ENCODE data around the gene ZSCAN4. TPM values are rescaled to one million over a fixed set of nuclear protein-coding genes. Genes with fewer than 3 reads are reported as not detected.

Gene ZSCAN4
- total RNA-seq, 1 donor from 2014 or later, result 1.2 TPM

GRCh38 chr19:57637379-57637778 is 31.4 kb upstream of the ZSCAN4 start:
- peaks cover 70% of the 10 kb centered on the region for H3K36me3 Mint-ChIP-seq (ENCODE audit: low read depth, unreplicated experiment)

GRCh38 chr19:57641715-57642234 is 27.0 kb upstream of the ZSCAN4 start:
- Mint-ChIP-seq H3K4me1 (ENCODE audit: low read depth, unreplicated experiment) (no peaks in the 10 kb centered on the region), H3K4me3 (ENCODE audit: unreplicated experiment) (no peak overlapping the region), H3K36me3 (ENCODE audit: low read depth, unreplicated experiment) (peaks cover 69% of the 10 kb centered on the region), H3K9me3 (ENCODE audit: unreplicated experiment) (peaks cover 37% of the 10 kb centered on the region), H3K27me3 (ENCODE audit: low read depth, unreplicated experiment) (no peaks in the 10 kb centered on the region), H3K27ac (ENCODE audit: unreplicated experiment) (no peak overlapping the region)
- Histone ChIP-seq H3K9me3 (ENCODE audit: insufficient read depth, low read depth, low read length) (peaks cover 46% of the 10 kb centered on the region), H3K4me3 (ENCODE audit: insufficient read depth, low read depth, low read length) (no peak overlapping the region), H3K27me3 (ENCODE audit: insufficient read depth, low read length) (no peaks in the 10 kb centered on the region), H3K79me2 (ENCODE audit: insufficient read depth, low read length) (peaks cover 6% of the 10 kb centered on the region), H2AFZ (ENCODE audit: low read depth, low read length) (no peak overlapping the region), H3K36me3 (ENCODE audit: insufficient read depth, low read length) (peaks cover 37% of the 10 kb centered on the region), H3K4me2 (ENCODE audit: low read length) (no peak overlapping the region), H4K20me1 (ENCODE audit: insufficient read depth, low read length) (no peaks in the 10 kb centered on the region), H3K27ac (ENCODE audit: low read depth, low read length) (no peak overlapping the region), H3K9ac (ENCODE audit: low read length) (no peak overlapping the region), H3K4me1 (ENCODE audit: insufficient read depth, low read length) (no peaks in the 10 kb centered on the region)
- FAIRE-seq, result no peak
- TF ChIP-seq EZH2 (IDR thresholded peaks at IDR 0.05; ENCODE audit: insufficient read depth, low read length) (no peak), CTCF (IDR thresholded peaks at IDR 0.05; ENCODE audit: insufficient read depth, low read depth, low read length) (no peak)
- no peak for DNase-seq (ENCODE audit: low read depth)

More at GRCh38 chr19:57637379-57637778, 31.4 kb upstream of the ZSCAN4 start:
- no peaks in the 10 kb centered on the region for H3K27me3 ChIP-seq (ENCODE audit: insufficient read depth, low read length)
- no peaks in the 10 kb centered on the region for H4K20me1 ChIP-seq (ENCODE audit: insufficient read depth, low read length)
- peaks cover 34% of the 10 kb centered on the region for H3K9me3 Mint-ChIP-seq (ENCODE audit: unreplicated experiment)
- TF ChIP-seq CTCF (IDR thresholded peaks at IDR 0.05; ENCODE audit: insufficient read depth, low read depth, low read length) (no peak), EZH2 (IDR thresholded peaks at IDR 0.05; ENCODE audit: insufficient read depth, low read length) (no peak)
- no peak overlapping the region for H3K4me3 ChIP-seq (ENCODE audit: insufficient read depth, low read depth, low read length)
- H3K9me3 ChIP-seq (ENCODE audit: insufficient read depth, low read depth, low read length), result peaks cover 35% of the 10 kb centered on the region
- DNase-seq (ENCODE audit: low read depth) (no peak), FAIRE-seq (no peak)
- H3K4me3 Mint-ChIP-seq (ENCODE audit: unreplicated experiment), result no peak overlapping the region
- H3K4me1 ChIP-seq (ENCODE audit: insufficient read depth, low read length), result peaks cover 4% of the 10 kb centered on the region
- no peak overlapping the region for H2AFZ ChIP-seq (ENCODE audit: low read depth, low read length)
- peaks cover 39% of the 10 kb centered on the region for H3K36me3 ChIP-seq (ENCODE audit: insufficient read depth, low read length)
- no peaks in the 10 kb centered on the region for H3K27me3 Mint-ChIP-seq (ENCODE audit: low read depth, unreplicated experiment)
- H3K9ac ChIP-seq (ENCODE audit: low read length), result no peak overlapping the region
- H3K4me2 ChIP-seq (ENCODE audit: low read length), result no peak overlapping the region
- no peak overlapping the region for H3K27ac ChIP-seq (ENCODE audit: low read depth, low read length)
- H3K4me1 Mint-ChIP-seq (ENCODE audit: low read depth, unreplicated experiment), result peaks cover 11% of the 10 kb centered on the region
- peaks cover 21% of the 10 kb centered on the region for H3K79me2 ChIP-seq (ENCODE audit: insufficient read depth, low read length)
- no peak overlapping the region for H3K27ac Mint-ChIP-seq (ENCODE audit: unreplicated experiment)

DNA sequence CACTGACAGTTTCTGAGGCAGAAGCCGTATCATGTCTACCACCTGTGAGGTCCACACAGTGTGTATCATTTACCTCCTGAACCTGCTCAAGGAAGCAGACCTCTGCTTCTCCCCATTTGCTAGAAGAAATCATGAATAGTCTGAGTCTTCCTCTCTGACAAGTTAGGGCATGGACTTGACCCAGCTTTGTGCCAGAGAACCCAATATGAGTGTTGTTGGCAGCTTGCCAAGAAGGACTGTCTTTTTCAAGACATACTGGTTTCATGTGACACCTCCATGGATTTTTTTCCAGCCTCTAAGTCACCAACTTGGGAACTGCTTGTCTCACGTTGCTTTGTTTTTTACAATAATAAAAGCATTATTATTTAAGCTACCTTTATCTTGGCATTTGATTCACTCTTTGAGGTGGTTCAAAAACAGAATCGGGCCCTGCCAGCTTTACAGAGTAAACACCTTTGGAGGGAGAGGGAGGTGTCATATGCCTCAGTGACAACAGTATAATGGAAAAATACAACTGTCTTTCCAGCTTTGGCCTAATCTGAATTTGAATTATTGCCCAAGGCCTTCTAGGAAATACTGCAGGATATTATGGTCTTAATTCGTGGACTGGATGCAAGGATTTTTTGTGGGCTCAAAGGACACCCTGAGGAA is 26.2 kb upstream of the ZSCAN4 start:
- Histone ChIP-seq H3K4me2 (ENCODE audit: low read length) (no peak overlapping the region), H3K9ac (ENCODE audit: low read length) (no peak overlapping the region), H3K27ac (ENCODE audit: low read depth, low read length) (no peak overlapping the region), H3K36me3 (ENCODE audit: insufficient read depth, low read length) (peaks cover 35% of the 10 kb centered on the region), H3K4me3 (ENCODE audit: insufficient read depth, low read depth, low read length) (no peak overlapping the region), H3K4me1 (ENCODE audit: insufficient read depth, low read length) (no peaks in the 10 kb centered on the region), H3K27me3 (ENCODE audit: insufficient read depth, low read length) (no peaks in the 10 kb centered on the region), H4K20me1 (ENCODE audit: insufficient read depth, low read length) (no peaks in the 10 kb centered on the region), H3K9me3 (ENCODE audit: insufficient read depth, low read depth, low read length) (peaks cover 42% of the 10 kb centered on the region), H2AFZ (ENCODE audit: low read depth, low read length) (no peak overlapping the region), H3K79me2 (ENCODE audit: insufficient read depth, low read length) (peaks cover 3% of the 10 kb centered on the region)
- Mint-ChIP-seq H3K36me3 (ENCODE audit: low read depth, unreplicated experiment) (peaks cover 62% of the 10 kb centered on the region), H3K27me3 (ENCODE audit: low read depth, unreplicated experiment) (no peaks in the 10 kb centered on the region), H3K9me3 (ENCODE audit: unreplicated experiment) (peaks cover 34% of the 10 kb centered on the region), H3K4me1 (ENCODE audit: low read depth, unreplicated experiment) (no peaks in the 10 kb centered on the region), H3K4me3 (ENCODE audit: unreplicated experiment) (no peak overlapping the region), H3K27ac (ENCODE audit: unreplicated experiment) (no peak overlapping the region)
- no peak for DNase-seq (ENCODE audit: low read depth)
- TF ChIP-seq CTCF (IDR thresholded peaks at IDR 0.05; ENCODE audit: insufficient read depth, low read depth, low read length), result no peak
- no peak for TF ChIP-seq EZH2 (IDR thresholded peaks at IDR 0.05; ENCODE audit: insufficient read depth, low read length)
- FAIRE-seq, result no peak
